RWPE1 (cell line): ENCODE data around the gene FPR1.

Experiments used
- CTCF ChIA-PET: fragments of 350-600 bp; sonication (Branson Sonifier 250); formaldehyde crosslinking; extraction: SDS; loops from one replicate; lab custom pipeline; 2021; lab: Yijun Ruan, JAX
- POLR2A ChIA-PET: fragments of 400-600 bp; formaldehyde crosslinking; extraction: SDS; loops from one replicate; lab custom pipeline; 2020; ENCODE audit warnings: antibody characterized with exemption; ENCODE audit not compliant: low non-redundant PET; lab: Yijun Ruan, JAX
- DNase-seq: peaks from one replicate; pipeline ENCODE4 v3.0.0; 2012; ENCODE audit warnings: low spot score
- H3K27ac ChIP-seq: fragments of 450-650 bp; 2 replicates; pipeline ENCODE4 v1.5.1; 2017
- CTCF ChIP-seq: fragments of 450-650 bp; conservative IDR thresholded peaks from 2 replicates; pipeline ENCODE4 v1.5.1; 2017; ENCODE audit warnings: low read depth, mild to moderate bottlenecking

FPR1 gene

DNA sequence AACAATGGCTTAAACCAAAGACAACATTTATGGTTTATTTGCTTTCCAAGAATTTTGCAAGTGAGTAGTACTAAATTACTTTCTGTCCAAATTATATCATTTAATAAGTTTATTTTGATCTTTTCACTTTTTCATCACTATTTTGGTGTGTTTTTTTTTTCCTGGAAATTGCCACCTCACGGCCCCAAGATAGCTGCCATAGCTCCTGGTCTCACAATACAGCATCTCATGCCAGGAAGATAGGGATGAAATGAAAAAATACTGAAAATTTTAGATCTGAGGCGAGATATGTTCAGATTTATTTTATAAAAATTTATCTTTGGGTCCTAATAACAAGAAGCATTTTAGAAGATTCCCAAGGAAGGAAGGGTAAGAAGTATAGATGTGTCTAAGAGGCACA lies 36.4 kb upstream of the FPR1 start:
- POLR2A ChIA-PET, result no interaction called here
- TF ChIP-seq CTCF, result no peak
- H3K27ac ChIP-seq, result no peak overlapping the region
- no peak for DNase-seq
- CTCF ChIA-PET, result interaction anchor here (0.6 kb wide), 1 partner anchor 1588 kb away, joined by 3 read pairs; no protein-coding TSS in a partner anchor

DNA sequence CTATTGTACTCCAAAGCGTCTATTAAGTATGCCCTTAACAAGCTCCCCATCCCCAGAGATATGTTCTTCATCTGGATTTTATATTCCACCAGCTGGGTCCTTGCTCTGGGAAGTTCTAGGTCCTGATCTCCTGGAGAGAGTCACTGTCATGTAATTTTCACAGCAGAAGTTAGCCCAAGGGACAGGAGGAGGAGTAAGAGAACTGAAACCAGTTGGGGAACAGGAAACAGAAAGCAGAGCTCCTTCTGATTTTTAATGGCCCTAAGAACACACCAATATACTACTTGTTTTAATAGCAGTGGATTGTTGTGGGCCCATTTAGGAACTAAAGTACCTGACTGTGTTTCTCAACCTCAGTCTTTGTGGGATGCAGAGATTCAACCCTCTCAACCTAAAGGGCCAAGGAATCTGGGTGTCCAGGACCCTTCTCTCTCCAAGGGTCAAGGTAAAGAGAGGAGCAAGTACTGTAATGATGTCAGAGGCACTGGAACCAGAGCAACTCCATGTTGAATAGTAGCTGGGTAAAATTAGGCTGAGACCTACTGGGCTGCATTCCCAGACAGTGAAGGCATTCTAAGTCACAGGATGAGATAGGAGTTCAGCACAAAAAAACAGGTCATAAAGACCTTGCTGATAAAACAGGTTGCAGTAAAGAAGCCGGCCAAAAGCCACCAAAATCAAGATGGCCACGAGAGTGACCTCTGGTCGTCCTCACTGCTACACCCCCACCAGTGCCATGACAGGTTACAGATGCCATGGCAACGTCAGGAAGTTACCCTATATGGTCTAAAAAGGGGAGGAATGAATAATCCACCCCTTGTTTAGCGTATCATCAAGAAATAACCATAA lies 35.2 kb upstream of the FPR1 start:
- no peak for TF ChIP-seq CTCF
- H3K27ac ChIP-seq, result no peak overlapping the region
- POLR2A ChIA-PET, result no interaction called here
- no peak for DNase-seq
- CTCF ChIA-PET, result interaction anchor here (1.6 kb wide), 1 partner anchor 9 kb away, joined by 4 read pairs; no protein-coding TSS in a partner anchor

- TF ChIP-seq CTCF, result no peak
- ChIA-PET CTCF (interaction anchor here (0.6 to 0.8 kb wide), 2 partner anchors 110 to 597 kb away, joined by 3 to 4 read pairs; no protein-coding TSS in a partner anchor), POLR2A (no interaction called here)
- peak overlapping the region; percentile 55; the same call in 1 of the 2 replicates for H3K27ac ChIP-seq
- peak; percentile 14 for DNase-seq
These were observed 33.4 kb upstream of the FPR1 start for GRCh38 chr19:51784922-51785690.

DNA sequence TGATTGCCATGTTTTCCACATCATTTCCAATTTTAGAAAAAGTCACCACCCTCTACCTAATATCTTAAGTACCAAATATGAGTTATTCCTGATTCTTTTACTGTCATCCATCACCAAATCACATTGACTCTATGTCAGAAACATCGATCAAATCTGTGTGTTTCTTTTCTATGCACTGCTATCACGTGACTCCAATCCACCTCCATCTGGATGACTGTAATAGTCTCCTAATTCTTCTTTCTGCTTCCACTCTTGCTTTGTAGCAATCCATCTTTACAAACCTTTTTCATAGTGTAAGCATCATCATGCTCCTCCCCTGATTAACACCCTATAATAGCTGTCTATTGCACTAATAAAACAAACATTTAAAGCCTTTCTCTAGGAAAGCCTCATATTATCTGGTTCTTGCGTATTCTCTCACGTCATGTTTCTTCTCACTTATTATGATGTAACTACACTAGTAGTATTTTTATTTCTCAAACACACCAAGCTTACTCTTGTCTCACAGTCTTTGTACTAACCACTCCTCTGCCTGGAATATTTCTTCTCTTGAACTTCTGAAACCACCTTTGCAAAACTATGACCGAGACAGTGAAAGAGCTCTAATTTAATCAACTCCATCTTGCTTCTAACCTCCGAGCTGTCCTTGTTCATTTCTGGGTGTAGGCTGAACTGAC lies 32.6 kb upstream of the FPR1 start:
- POLR2A ChIA-PET, result no interaction called here
- no peak for TF ChIP-seq CTCF
- CTCF ChIA-PET, result interaction anchor here (0.8 kb wide), 1 partner anchor 109 kb away, joined by 3 read pairs; no protein-coding TSS in a partner anchor
- DNase-seq, result no peak
- no peak overlapping the region for H3K27ac ChIP-seq

- CTCF ChIA-PET, result no interaction called here
- DNase-seq, result peak; percentile 29
- H3K27ac ChIP-seq, result no peak overlapping the region
- POLR2A ChIA-PET, result no interaction called here
- peak; percentile 51 for TF ChIP-seq CTCF
These were observed 31.7 kb upstream of the FPR1 start for GRCh38 chr19:51783372-51783771.

- TF ChIP-seq CTCF, result no peak
- POLR2A ChIA-PET, result no interaction called here
- no peak overlapping the region for H3K27ac ChIP-seq
- DNase-seq, result no peak
- CTCF ChIA-PET, result no interaction called here
These were observed 30.3 kb upstream of the FPR1 start for GRCh38 chr19:51781999-51782398.
